Measurements from ENCODE around the gene SLC39A3. TPM values are rescaled to one million over a fixed set of nuclear protein-coding genes. Genes with fewer than 3 reads are reported as not detected.
A peak's percentile ranks its signal among the peaks of the same experiment; 100 is the strongest.

Gene SLC39A3
- total and polyA plus RNA-seq, 10 of the 15 experiments (the other 5 are each of a cell fraction or from before 2014, with no cell fraction given), result 0.63 to 67.1 (median 51.2) TPM

- POLR2A ChIA-PET, result no interaction called here
- in situ Hi-C loops (cut with MboI), result no loop called here
- Histone ChIP-seq H3K9me3 (replicated peaks; ENCODE audit: control insufficient read depth, insufficient read depth, low read length) (no peaks in the 10 kb centered on the region), H2AFZ (ENCODE audit: control insufficient read depth, low read depth, low read length) (no peak overlapping the region), H3K79me2 (ENCODE audit: control insufficient read depth, insufficient read depth, low read length) (no peaks in the 10 kb centered on the region), H3K4me1 (ENCODE audit: control insufficient read depth, insufficient read depth, low read length) (no peaks in the 10 kb centered on the region), H3K36me3 (ENCODE audit: control insufficient read depth in 2 of 2, insufficient read depth in 2 of 2, low read length in 1 of 2) (no peaks in the 10 kb centered on the region; a peak in 2 of 4 replicates), H3K9ac (ENCODE audit: control insufficient read depth, insufficient read depth, low read length) (no peak overlapping the region), H3K4me3 (no peak overlapping the region), H3K27ac (ENCODE audit: control insufficient read depth, insufficient read depth) (no peak overlapping the region), H3K4me2 (ENCODE audit: control insufficient read depth, insufficient read depth) (no peak overlapping the region), H4K20me1 (ENCODE audit: control insufficient read depth, insufficient read depth) (no peaks in the 10 kb centered on the region), H3K27me3 (replicated peaks in 1 of 2; ENCODE audit: control insufficient read depth in 2 of 2, insufficient read depth in 2 of 2, low read length in 1 of 2) (no peaks in the 10 kb centered on the region)
- no peak for ATAC-seq
- CTCF ChIA-PET, result no interaction called here
- WGBS (ENCODE audit: insufficient coverage, insufficient replicate concordance, low lambda C conversion rate, missing lambda C conversion rate), result 57% methylated on average over 23 of the region's 23 CpGs
- no peak for FAIRE-seq
- BruUV-seq (replicated peaks), result no TSS peak
- no peak for DNase-seq (ENCODE audit: low read depth, low spot score)
- TF ChIP-seq USF1 (IDR thresholded peaks at IDR 0.05; ENCODE audit: borderline replicate concordance, extremely low read length, insufficient read depth, low read depth, low read length) (peak; percentile 23), SIN3A (IDR thresholded peaks at IDR 0.05; ENCODE audit: low read depth, low read length) (no peak)
- intact Hi-C loops (cut with micrococcal nuclease; ENCODE audit: unreplicated experiment), result no loop called here
- SMC1A ChIA-PET (ENCODE audit: uncharacterized antibody, unreplicated experiment), result no interaction called here
- RAD21 ChIA-PET (ENCODE audit: unreplicated experiment), result no interaction called here
Observed at GRCh38 chr19:2728783-2729387, 10.9 kb downstream of the SLC39A3 start.

- in situ Hi-C loops (cut with MboI), result no loop called here
- no peaks in the 10 kb centered on the region; a peak in 1 of 4 replicates for H3K27me3 ChIP-seq (replicated peaks in 1 of 2; ENCODE audit: control insufficient read depth in 2 of 2, insufficient read depth in 2 of 2, low read length in 1 of 2)
- H3K9ac ChIP-seq (ENCODE audit: control insufficient read depth, insufficient read depth, low read length), result no peak overlapping the region
- H3K36me3 ChIP-seq (ENCODE audit: control insufficient read depth in 2 of 2, insufficient read depth in 2 of 2, low read length in 1 of 2), result no peaks in the 10 kb centered on the region; a peak in 1 of 4 replicates
- no peaks in the 10 kb centered on the region for H4K20me1 ChIP-seq (ENCODE audit: control insufficient read depth, insufficient read depth)
- ChIA-PET SMC1A (ENCODE audit: uncharacterized antibody, unreplicated experiment) (interaction anchor here (1.0 kb wide), 1 partner anchor 79 kb away, joined by 3 read pairs; no protein-coding TSS in a partner anchor), RAD21 (ENCODE audit: unreplicated experiment) (interaction anchor here (1.6 kb wide), 1 partner anchor 79 kb away, joined by 7 read pairs; no protein-coding TSS in a partner anchor), POLR2A (no interaction called here), CTCF (interaction anchor here (1.3 kb wide), 1 partner anchor 79 kb away, joined by 3 read pairs; no protein-coding TSS in a partner anchor)
- DNase-seq (ENCODE audit: low read depth, low spot score) (no peak), ATAC-seq (no peak), FAIRE-seq (no peak)
- no peak overlapping the region for H3K27ac ChIP-seq (ENCODE audit: control insufficient read depth, insufficient read depth)
- no peak overlapping the region for H2AFZ ChIP-seq (ENCODE audit: control insufficient read depth, low read depth, low read length)
- no peaks in the 10 kb centered on the region for H3K4me1 ChIP-seq (ENCODE audit: control insufficient read depth, insufficient read depth, low read length)
- no peaks in the 10 kb centered on the region for H3K9me3 ChIP-seq (replicated peaks; ENCODE audit: control insufficient read depth, insufficient read depth, low read length)
- no peak overlapping the region for H3K4me2 ChIP-seq (ENCODE audit: control insufficient read depth, insufficient read depth)
- no peak overlapping the region for H3K4me3 ChIP-seq
- no peaks in the 10 kb centered on the region for H3K79me2 ChIP-seq (ENCODE audit: control insufficient read depth, insufficient read depth, low read length)
- 95% methylated on average over 16 of the region's 16 CpGs for WGBS (ENCODE audit: insufficient coverage, insufficient replicate concordance, low lambda C conversion rate, missing lambda C conversion rate)
- intact Hi-C loops (cut with micrococcal nuclease; ENCODE audit: unreplicated experiment), result no loop called here
- no TSS peak for BruUV-seq (replicated peaks)
- TF ChIP-seq PAX5 (IDR thresholded peaks at IDR 0.05; ENCODE audit: borderline replicate concordance, low read depth, low read length) (no peak), HDAC2 (IDR thresholded peaks at IDR 0.05) (no peak), ZBTB11 (CRISPR knock-in tag; IDR thresholded peaks at IDR 0.05) (no peak), NKRF (conservative IDR thresholded peaks at IDR 0.05) (no peak), STAT3 (IDR thresholded peaks at IDR 0.05; ENCODE audit: low read depth, low read length) (no peak)
Observed at GRCh38 chr19:2727640-2727944, 12.2 kb downstream of the SLC39A3 start.

All from GM12878 (cell line).